PC-3 (cell line): ENCODE results near the gene MYH6. TPM values are rescaled to one million over a fixed set of nuclear protein-coding genes. Genes with fewer than 3 reads are reported as not detected.

Source experiments
- ATAC-seq: fragments of 200-7000 bp; cut with Tn5 transposase; 2 replicates; pipeline ENCODE4 v1.9.1; 2020; ENCODE audit warnings: mild to moderate bottlenecking, moderate library complexity
- BruUV-seq: library from RNA; stranded (reverse); fragments of 400-500 nt; replicated peaks from 2 replicates; lab custom pipeline; 2021; lab: Mats Ljungman, UMichigan
- CTCF ChIA-PET: fragments of 300-600 bp; sonication (Branson Sonifier 250); formaldehyde crosslinking; loops from one replicate; lab custom pipeline; 2022; ENCODE audit warnings: antibody characterized with exemption; lab: Charles Lee
- POLR2A ChIA-PET: fragments of 300-600 bp; sonication (Branson Sonifier 250); formaldehyde crosslinking; loops from one replicate; lab custom pipeline; 2022; ENCODE audit warnings: antibody characterized with exemption; ENCODE audit not compliant: unreplicated experiment; lab: Charles Lee
- DNase-seq: peaks from one replicate; pipeline ENCODE4 v3.0.0-alpha.2; 2015
- H2AFZ ChIP-seq: fragments of 300-600 bp; sonication (generic); 2 replicates; pipeline ENCODE4 v1.6.0; 2016; ENCODE audit warnings: antibody characterized with exemption, low read length
- H3F3A ChIP-seq: fragments of 300-600 bp; sonication (generic); one replicate; pipeline ENCODE4 v1.6.0; 2017; ENCODE audit warnings: antibody characterized with exemption, low read length, control low read depth, mild to moderate bottlenecking; ENCODE audit not compliant: unreplicated experiment
- H3K27ac ChIP-seq: fragments of 300-600 bp; sonication (generic); 2 replicates; pipeline ENCODE4 v1.5.1; 2016; ENCODE audit warnings: mild to moderate bottlenecking, low read length
- H3K27me3 ChIP-seq: fragments of 300-600 bp; sonication (generic); 2 replicates; pipeline ENCODE4 v1.6.1; 2016; ENCODE audit warnings: low read length, mixed read lengths
- H3K36me3 ChIP-seq: fragments of 300-600 bp; sonication (generic); 2 replicates; pipeline ENCODE4 v1.6.1; 2016; ENCODE audit warnings: low read depth, mixed run types, low read length, mixed read lengths
- H3K4me1 ChIP-seq: fragments of 300-600 bp; sonication (generic); 2 replicates; pipeline ENCODE4 v1.5.1; 2016; ENCODE audit warnings: low read length; ENCODE audit not compliant: insufficient read depth
- H3K4me2 ChIP-seq: fragments of 300-600 bp; sonication (generic); 2 replicates; pipeline ENCODE4 v1.6.0; 2016; ENCODE audit warnings: low read length
- H3K4me3 ChIP-seq: fragments of 300-600 bp; sonication (generic); 2 replicates; pipeline ENCODE4 v1.5.1; 2016; ENCODE audit warnings: mild to moderate bottlenecking, low read length, mixed read lengths
- H3K79me2 ChIP-seq: fragments of 300-600 bp; sonication (generic); 2 replicates; pipeline ENCODE4 v1.6.1; 2017; ENCODE audit warnings: low read length, mixed read lengths
- H3K9ac ChIP-seq: fragments of 300-600 bp; sonication (generic); 2 replicates; pipeline ENCODE4 v1.6.0; 2016; ENCODE audit warnings: mild to moderate bottlenecking, low read length
- H3K9me2 ChIP-seq: fragments of 300-600 bp; sonication (generic); replicated peaks from 2 replicates; pipeline ENCODE4 v1.6.1; 2016; ENCODE audit warnings: mixed run types, low read length, mixed read lengths
- H3K9me3 ChIP-seq: fragments of 300-600 bp; sonication (generic); 2 replicates; pipeline ENCODE4 v1.6.1; 2016; ENCODE audit warnings: low read length, mixed read lengths
- H4K20me1 ChIP-seq: fragments of 300-600 bp; sonication (generic); 2 replicates; pipeline ENCODE4 v1.6.1; 2016; ENCODE audit warnings: low read length, mixed read lengths
- CTCF ChIP-seq: fragments of 300-600 bp; sonication (generic); conservative IDR thresholded peaks from 2 replicates; pipeline ENCODE4 v1.5.1; 2017; ENCODE audit warnings: antibody characterized with exemption, low read depth, mild to moderate bottlenecking, low read length
- EZH2 ChIP-seq: fragments of 300-600 bp; sonication (generic); IDR thresholded peaks from one replicate; pipeline ENCODE4 v1.6.1; 2017; ENCODE audit warnings: antibody characterized with exemption, mild to moderate bottlenecking, low read length; ENCODE audit not compliant: unreplicated experiment
- EZH2phosphoT487 ChIP-seq: fragments of 300-600 bp; sonication (generic); IDR thresholded peaks from 2 replicates; pipeline ENCODE4 v1.6.1; 2018; ENCODE audit warnings: mild to moderate bottlenecking, antibody characterized with exemption, low read length, borderline replicate concordance
- intact Hi-C: fragments of 100-400 bp; cut with micrococcal nuclease; formaldehyde crosslinking; loops from 2 replicates; pipeline ENCODE4 v1.9.0; 2023
- total RNA-seq: library from RNA; depleted of rRNA; stranded (reverse); fragments of >200 nt; gene quantifications from 2 replicates; pipeline ENCODE4 v1.2.3, GENCODE V29; 2014

The MYH6 gene
- total RNA-seq, 1 experiment from 2014 or later = not detected

- no peak overlapping the region for H3K4me3 ChIP-seq
- BruUV-seq = no TSS peak
- DNase-seq (no peak), ATAC-seq (no peak)
- peaks cover 34% of the 10 kb centered on the region for H3K27me3 ChIP-seq
- no peak overlapping the region for H3K27ac ChIP-seq
- ChIA-PET POLR2A (no interaction called here), CTCF (interaction anchor here (0.5 kb wide), 1 partner anchor 128 kb away, joined by 3 read pairs; no protein-coding TSS in a partner anchor)
- H3F3A ChIP-seq = no peaks in the 10 kb centered on the region
- H4K20me1 ChIP-seq = no peaks in the 10 kb centered on the region
- peaks cover 7% of the 10 kb centered on the region; the same call in 1 of the 2 replicates for H3K4me1 ChIP-seq
- H3K9me2 ChIP-seq = no peaks in the 10 kb centered on the region
- intact Hi-C loops = no loop called here
- H3K79me2 ChIP-seq = no peaks in the 10 kb centered on the region
- TF ChIP-seq CTCF (no peak), EZH2phosphoT487 (no peak), EZH2 (no peak)
- H3K36me3 ChIP-seq = no peaks in the 10 kb centered on the region
- H3K9me3 ChIP-seq = no peaks in the 10 kb centered on the region
- no peak overlapping the region for H3K9ac ChIP-seq
- H2AFZ ChIP-seq = no peak overlapping the region
- no peak overlapping the region for H3K4me2 ChIP-seq
Measured at GRCh38 chr14:23454445-23454856, 46.4 kb upstream of the MYH6 start.

GRCh38 chr14:23452237-23452636 lies 44.2 kb upstream of the MYH6 start:
- Histone ChIP-seq H4K20me1 (no peaks in the 10 kb centered on the region), H3K9me3 (no peaks in the 10 kb centered on the region), H3K27me3 (peaks cover 42% of the 10 kb centered on the region), H3F3A (no peaks in the 10 kb centered on the region), H3K4me3 (no peak overlapping the region), H3K4me2 (no peak overlapping the region), H3K9me2 (no peaks in the 10 kb centered on the region), H3K79me2 (no peaks in the 10 kb centered on the region), H2AFZ (no peak overlapping the region), H3K9ac (no peak overlapping the region), H3K27ac (no peak overlapping the region), H3K36me3 (no peaks in the 10 kb centered on the region), H3K4me1 (no peaks in the 10 kb centered on the region)
- DNase-seq (no peak), ATAC-seq (no peak)
- CTCF ChIA-PET = no interaction called here
- intact Hi-C loops = no loop called here
- TF ChIP-seq EZH2 (no peak), CTCF (no peak), EZH2phosphoT487 (no peak)
- no TSS peak for BruUV-seq
- POLR2A ChIA-PET = interaction anchor here (0.6 kb wide), 1 partner anchor 187 kb away, joined by 7 read pairs; no protein-coding TSS in a partner anchor

GRCh38 chr14:23450379-23450778 lies 42.3 kb upstream of the MYH6 start:
- Histone ChIP-seq H3K9me3 (no peaks in the 10 kb centered on the region), H3K79me2 (no peaks in the 10 kb centered on the region), H3K27ac (no peak overlapping the region), H4K20me1 (no peaks in the 10 kb centered on the region), H3K36me3 (no peaks in the 10 kb centered on the region), H3F3A (no peaks in the 10 kb centered on the region), H3K4me3 (no peak overlapping the region), H3K27me3 (peaks cover 42% of the 10 kb centered on the region), H3K9me2 (no peaks in the 10 kb centered on the region), H3K4me2 (no peak overlapping the region), H3K9ac (no peak overlapping the region), H2AFZ (no peak overlapping the region), H3K4me1 (no peaks in the 10 kb centered on the region)
- POLR2A ChIA-PET = no interaction called here
- ATAC-seq = no peak
- no TSS peak for BruUV-seq
- intact Hi-C loops = no loop called here
- TF ChIP-seq EZH2 (no peak), EZH2phosphoT487 (no peak), CTCF (no peak)
- CTCF ChIA-PET = no interaction called here
- no peak for DNase-seq
